IPS-18c (cell line): ENCODE data around the gene IL12RB2.
"Not testable (repeated sequence)": the region's sequence is repeated elsewhere in the genome, so short reads cannot be mapped to it uniquely, and the experiment has no call there.

Experiments
- H3K4me3 ChIP-seq: 2 replicates; pipeline ENCODE4 v1.7.0; 2013; ENCODE audit warnings: low read depth, mild to moderate bottlenecking, low read length, moderate library complexity; ENCODE audit not compliant: insufficient read depth
- H3K9me3 ChIP-seq: one replicate; pipeline ENCODE4 v1.6.1; 2013; ENCODE audit warnings: mild to moderate bottlenecking, low read length, moderate library complexity; ENCODE audit not compliant: control insufficient read depth, insufficient read depth

Gene IL12RB2

GRCh38 chr1:67431869-67432578, 124.4 kb downstream of the IL12RB2 start:
- no peaks in the 10 kb centered on the region for H3K9me3 ChIP-seq
- H3K4me3 ChIP-seq = no peak overlapping the region

DNA sequence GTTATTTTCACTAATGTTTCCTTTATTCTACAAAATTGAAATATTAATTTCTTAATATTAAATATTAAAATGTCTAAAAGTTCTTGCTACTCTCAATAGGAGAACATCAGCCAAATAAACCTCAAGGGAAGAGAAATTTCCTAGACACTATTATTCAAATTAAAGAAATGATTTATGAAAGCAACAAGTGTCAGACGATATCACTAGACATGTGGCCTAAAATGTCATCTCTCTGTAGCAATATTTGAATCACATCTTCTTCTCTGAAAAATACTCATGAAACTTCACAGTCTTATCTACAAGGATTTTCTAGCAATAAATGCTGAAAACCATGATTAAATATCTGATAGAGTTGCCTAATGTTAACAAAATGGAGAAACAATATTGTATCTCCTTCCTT, 125.1 kb downstream of the IL12RB2 start:
- Histone ChIP-seq H3K9me3 (no peaks in the 10 kb centered on the region), H3K4me3 (no peak overlapping the region)

GRCh38 chr1:67433837-67434236, 126.2 kb downstream of the IL12RB2 start:
- H3K4me3 ChIP-seq = no peak overlapping the region

GRCh38 chr1:67434491-67434890, 126.8 kb downstream of the IL12RB2 start:
- H3K9me3 ChIP-seq = no peaks in the 10 kb centered on the region
- H3K4me3 ChIP-seq = no peak overlapping the region

More at GRCh38 chr1:67433837-67434236, 126.2 kb downstream of the IL12RB2 start:
- H3K9me3 ChIP-seq = no peaks in the 10 kb centered on the region

DNA sequence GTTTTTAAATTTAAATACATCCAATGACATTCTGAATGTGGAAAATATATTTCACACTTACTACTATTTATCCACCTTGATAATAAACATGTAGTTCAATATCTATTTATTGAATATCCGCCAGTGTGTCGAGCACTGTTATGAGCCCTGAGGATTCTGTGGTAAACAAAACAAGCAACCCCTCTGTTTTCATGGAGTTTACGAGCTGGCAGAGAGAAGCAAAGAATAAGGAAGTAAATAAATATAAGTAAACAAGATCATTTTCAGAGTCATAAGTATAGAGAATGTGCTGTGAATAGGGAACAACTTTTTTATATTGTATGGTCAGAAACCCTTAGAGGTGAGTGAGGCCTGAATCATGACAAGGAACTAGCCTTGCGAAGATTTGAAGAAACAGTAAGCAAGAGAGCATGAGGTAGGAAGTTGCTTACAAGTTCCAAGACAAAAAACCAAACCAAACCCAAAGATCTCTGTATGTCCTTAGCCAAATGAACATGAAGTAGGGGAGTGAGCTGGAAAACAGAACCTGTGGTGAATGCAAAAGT, 128.9 kb downstream of the IL12RB2 start:
- no peak overlapping the region for H3K4me3 ChIP-seq
- no peaks in the 10 kb centered on the region for H3K9me3 ChIP-seq

- Histone ChIP-seq H3K4me3 (no peak overlapping the region), H3K9me3 (no peaks in the 10 kb centered on the region)
Observed at GRCh38 chr1:67437961-67438360, 130.3 kb downstream of the IL12RB2 start.

DNA sequence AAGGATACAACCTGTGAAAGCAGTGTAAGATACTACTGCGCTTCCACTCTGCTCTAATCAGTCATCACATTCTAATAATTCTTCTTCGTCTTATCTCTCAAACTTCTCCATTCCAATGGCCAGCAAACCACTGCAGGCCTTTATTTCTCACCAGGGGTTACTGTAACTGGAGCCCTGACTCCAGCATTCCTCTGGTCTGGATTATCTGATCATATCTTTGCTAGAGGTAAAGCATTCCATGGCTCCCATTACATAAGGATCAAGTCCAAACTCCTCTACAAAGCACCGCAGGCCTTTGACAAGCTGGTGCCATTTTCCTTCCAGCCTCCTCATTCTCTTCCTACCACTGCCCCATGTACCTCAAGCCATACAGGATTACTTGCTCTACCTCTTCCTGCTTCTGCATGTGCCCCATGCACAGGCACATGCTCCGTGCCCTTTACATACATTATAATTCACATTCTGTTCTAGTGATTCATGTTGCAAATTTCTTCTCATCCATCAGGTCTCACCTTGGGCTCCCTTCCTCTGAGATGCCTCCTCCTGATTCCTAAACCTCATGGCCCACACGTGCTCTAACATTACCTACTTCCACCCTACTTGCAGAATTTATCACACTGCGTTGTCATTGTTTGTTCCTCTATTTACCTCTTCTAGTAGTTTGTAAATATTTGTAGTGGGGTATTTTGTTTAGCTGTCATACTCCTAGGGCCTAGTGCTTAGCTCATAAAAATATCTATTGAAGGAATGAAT, 131.8 kb downstream of the IL12RB2 start:
- no peaks in the 10 kb centered on the region for H3K9me3 ChIP-seq

GRCh38 chr1:67440339-67440738, 132.7 kb downstream of the IL12RB2 start:
- no peaks in the 10 kb centered on the region for H3K9me3 ChIP-seq

More for the DNA sequence above, 131.8 kb downstream of the IL12RB2 start:
- H3K4me3 ChIP-seq = no peak overlapping the region

DNA sequence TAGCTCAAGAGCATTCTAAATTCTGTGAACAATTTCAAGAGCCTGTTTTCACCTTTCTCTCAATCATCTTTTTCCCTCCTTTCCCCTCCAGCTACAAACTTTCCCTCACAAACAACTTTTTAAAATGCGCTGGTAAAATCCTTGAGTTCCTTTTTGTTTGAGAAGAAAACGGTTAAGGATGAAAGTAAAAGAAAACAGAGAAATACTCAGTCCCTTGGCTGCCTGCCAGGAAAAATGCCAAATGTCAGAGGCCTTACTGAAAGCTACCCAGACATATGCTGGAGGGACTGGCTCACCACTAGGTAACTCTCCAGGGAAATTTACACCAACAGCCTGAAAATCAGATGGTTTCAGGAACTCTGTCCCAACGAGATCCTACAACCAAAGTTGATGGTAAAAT, 133.5 kb downstream of the IL12RB2 start:
- Histone ChIP-seq H3K4me3 (no peak overlapping the region), H3K9me3 (no peaks in the 10 kb centered on the region)

More at GRCh38 chr1:67440339-67440738, 132.7 kb downstream of the IL12RB2 start:
- no peak overlapping the region for H3K4me3 ChIP-seq

DNA sequence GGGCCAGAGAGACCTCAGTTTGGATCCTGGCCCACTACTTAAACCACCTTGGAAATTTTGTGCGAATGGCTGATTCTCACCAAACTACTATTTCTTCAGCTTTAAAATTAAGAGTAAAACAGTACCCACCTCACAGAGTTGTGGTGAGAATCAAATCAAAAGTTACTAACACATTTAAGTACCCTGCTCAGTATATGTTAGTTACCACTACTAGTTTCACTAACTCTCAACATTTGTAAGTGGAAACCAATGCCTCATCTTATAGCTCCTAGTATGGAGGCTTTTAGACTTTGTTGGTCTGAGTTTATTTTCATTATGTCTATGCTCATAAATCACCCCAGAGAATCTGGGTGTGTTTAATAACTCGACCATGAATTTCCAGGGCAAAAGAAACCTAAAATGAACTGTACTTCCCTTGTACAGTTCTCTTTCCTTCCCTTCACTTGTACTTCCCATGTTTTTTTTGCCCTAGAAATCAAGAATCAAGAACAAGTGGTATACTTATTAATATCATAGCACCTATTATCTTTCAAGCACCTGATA, 134.1 kb downstream of the IL12RB2 start:
- Histone ChIP-seq H3K4me3 (no peak overlapping the region), H3K9me3 (no peaks in the 10 kb centered on the region)

DNA sequence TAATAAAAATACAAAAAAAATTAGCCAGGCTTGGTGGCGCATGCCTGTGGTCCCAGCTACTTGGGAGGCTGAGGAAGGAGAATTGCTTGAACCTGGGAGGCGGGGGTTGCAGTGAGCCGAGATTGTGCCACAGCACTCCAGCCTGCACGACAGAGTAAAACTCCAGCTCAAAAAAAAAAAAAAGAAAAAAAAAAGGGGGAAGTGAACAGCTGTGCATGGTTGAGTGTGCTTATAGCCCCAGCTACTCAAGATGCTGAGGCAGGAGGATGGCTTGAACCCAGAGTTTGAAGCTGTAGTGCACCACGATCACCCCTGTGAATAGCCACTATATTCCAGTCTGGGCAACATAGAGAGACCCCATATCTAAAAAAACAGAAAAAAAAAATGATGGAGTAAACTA, 138.3 kb downstream of the IL12RB2 start:
- not testable (repeated sequence) for H3K4me3 ChIP-seq

More for the DNA sequence above, 138.3 kb downstream of the IL12RB2 start:
- not testable (repeated sequence) for H3K9me3 ChIP-seq
